Natural killer cell (primary cell): ENCODE results near the gene RLBP1. TPM values are rescaled to one million over a fixed set of nuclear protein-coding genes. Genes with fewer than 3 reads are reported as not detected.

Source experiments
- ATAC-seq, 3 donors: fragments of 150-1000 bp in 2 of 3; fragments of 200-7000 bp in 1 of 3; cut with Tn5 transposase; 1 replicate in 1 of 3; 2 replicates in 2 of 3; pipeline ENCODE4 v1.10.0; 2021; ENCODE audit warnings: mild to moderate bottlenecking in 2 of 3, moderate library complexity in 2 of 3
- DNase-seq, 2 donors: peaks; one replicate each; pipeline versions ENCODE4 v3.0.0 to v3.0.0-alpha.2; 2013 to 2021; ENCODE audit warnings: mixed read lengths in 1 of 2
- H3K27ac ChIP-seq: one replicate; pipeline ENCODE4 v1.5.1; 2013; ENCODE audit warnings: mild to moderate bottlenecking, low read length
- H3K27me3 ChIP-seq: one replicate; pipeline ENCODE4 v1.6.1; 2013; ENCODE audit warnings: low read length; ENCODE audit not compliant: control insufficient read depth, insufficient read depth
- H3K36me3 ChIP-seq: one replicate; pipeline ENCODE4 v1.6.1; 2013; ENCODE audit warnings: low read length; ENCODE audit not compliant: control insufficient read depth, insufficient read depth
- H3K4me1 ChIP-seq: one replicate; pipeline ENCODE4 v1.6.1; 2013; ENCODE audit warnings: low read length; ENCODE audit not compliant: control insufficient read depth, insufficient read depth
- H3K4me3 ChIP-seq: one replicate; pipeline ENCODE4 v1.5.1; 2013; ENCODE audit warnings: low read length
- H3K9me3 ChIP-seq: one replicate; pipeline ENCODE4 v1.6.1; 2013; ENCODE audit warnings: low read length; ENCODE audit not compliant: control insufficient read depth, insufficient read depth
- H3K27ac Mint-ChIP-seq, 2 donors: one replicate each; pipeline ENCODE4 v1.8.0; 2022; ENCODE audit warnings: mild to moderate bottlenecking in 2 of 2, mixed read lengths in 2 of 2, moderate library complexity in 1 of 2
- H3K27me3 Mint-ChIP-seq, 2 donors: one replicate each; pipeline ENCODE4 v1.8.0; 2022; ENCODE audit warnings: low read depth in 2 of 2, mixed read lengths in 2 of 2
- H3K36me3 Mint-ChIP-seq: one replicate; pipeline ENCODE4 v1.8.0; 2022; ENCODE audit warnings: mixed read lengths
- H3K4me1 Mint-ChIP-seq, 2 donors: one replicate each; pipeline ENCODE4 v1.8.0; 2022; ENCODE audit warnings: mixed read lengths in 2 of 2
- H3K4me3 Mint-ChIP-seq: one replicate; pipeline ENCODE4 v1.8.0; 2022; ENCODE audit warnings: mild to moderate bottlenecking, moderate library complexity, mixed read lengths
- H3K9me3 Mint-ChIP-seq, 2 donors: one replicate each; pipeline ENCODE4 v1.8.0; 2022; ENCODE audit warnings: mixed read lengths in 2 of 2
- WGBS: methylation state at CpG from one replicate; pipeline ENCODE4 v1.1.7; 2013; ENCODE audit warnings: missing lambda C conversion rate; ENCODE audit not compliant: insufficient coverage; 5-methylcytosine and 5-hydroxymethylcytosine counted together
- intact Hi-C: fragments of 100-400 bp; cut with micrococcal nuclease; formaldehyde crosslinking; loops from one replicate; pipeline ENCODE4 v1.14.2; 2022
- total RNA-seq, 4 donors: library from RNA; stranded (reverse); fragments of 120-200 nt in 1 of 4; gene quantifications; one replicate each; pipeline versions ENCODE4 v1.2.3 to v1.2.4, GENCODE V29; 2013 to 2022
- TF ChIP-seq, protein P1 (sequence below): fragments of 200-600 bp; IDR thresholded peaks from one replicate; pipeline ENCODE4 v1.8.0; 2022; ENCODE audit warnings: antibody characterized with exemption

The RLBP1 gene
- total RNA-seq, 3 donors from 2014 or later (not counting 1 experiment from before 2014, with no cell fraction given), result not detected

DNA sequence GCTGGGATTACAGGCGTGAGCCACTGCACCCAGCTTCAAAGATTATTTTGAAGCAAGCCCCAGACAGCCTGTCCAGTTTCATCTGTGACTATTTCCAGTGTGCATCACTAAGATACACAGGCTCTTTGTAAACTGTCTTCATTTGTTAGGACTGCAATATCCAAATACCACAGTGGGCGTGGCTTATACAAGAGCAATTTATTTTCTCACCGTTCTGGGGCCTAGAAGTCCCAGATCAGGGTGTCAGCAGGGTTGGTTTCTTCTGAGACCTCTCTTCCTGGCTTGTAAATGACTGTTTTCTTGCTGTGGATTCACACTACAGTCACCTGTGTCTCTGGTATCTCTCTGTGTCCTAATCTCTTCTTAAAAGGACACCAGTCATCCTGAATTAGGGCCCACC is 59.7 kb downstream of the RLBP1 start:
- DNase-seq, result no peak
- Histone ChIP-seq H3K27me3 (no peaks in the 10 kb centered on the region), H3K27ac (peak overlapping the region; percentile 27), H3K4me3 (no peak overlapping the region), H3K4me1 (peaks cover 4% of the 10 kb centered on the region), H3K9me3 (no peaks in the 10 kb centered on the region), H3K36me3 (peaks cover 19% of the 10 kb centered on the region)
- ATAC-seq, result peak; percentile 27 to 63 (median 53)
- no peaks in the 10 kb centered on the region for H3K9me3 Mint-ChIP-seq
- intact Hi-C loops, result no loop called here
- H3K27ac Mint-ChIP-seq, result peak overlapping the region; percentile 83 to 88
- WGBS, result 81% methylated on average over 3 of the region's 3 CpGs
- TF ChIP-seq, protein P1, sequence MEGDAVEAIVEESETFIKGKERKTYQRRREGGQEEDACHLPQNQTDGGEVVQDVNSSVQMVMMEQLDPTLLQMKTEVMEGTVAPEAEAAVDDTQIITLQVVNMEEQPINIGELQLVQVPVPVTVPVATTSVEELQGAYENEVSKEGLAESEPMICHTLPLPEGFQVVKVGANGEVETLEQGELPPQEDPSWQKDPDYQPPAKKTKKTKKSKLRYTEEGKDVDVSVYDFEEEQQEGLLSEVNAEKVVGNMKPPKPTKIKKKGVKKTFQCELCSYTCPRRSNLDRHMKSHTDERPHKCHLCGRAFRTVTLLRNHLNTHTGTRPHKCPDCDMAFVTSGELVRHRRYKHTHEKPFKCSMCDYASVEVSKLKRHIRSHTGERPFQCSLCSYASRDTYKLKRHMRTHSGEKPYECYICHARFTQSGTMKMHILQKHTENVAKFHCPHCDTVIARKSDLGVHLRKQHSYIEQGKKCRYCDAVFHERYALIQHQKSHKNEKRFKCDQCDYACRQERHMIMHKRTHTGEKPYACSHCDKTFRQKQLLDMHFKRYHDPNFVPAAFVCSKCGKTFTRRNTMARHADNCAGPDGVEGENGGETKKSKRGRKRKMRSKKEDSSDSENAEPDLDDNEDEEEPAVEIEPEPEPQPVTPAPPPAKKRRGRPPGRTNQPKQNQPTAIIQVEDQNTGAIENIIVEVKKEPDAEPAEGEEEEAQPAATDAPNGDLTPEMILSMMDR, result no peak
- H3K4me3 Mint-ChIP-seq, result peak overlapping the region; percentile 21
- H3K4me1 Mint-ChIP-seq, result peaks cover 42 to 48% of the 10 kb centered on the region in 2 donors
- H3K36me3 Mint-ChIP-seq, result peaks cover 8% of the 10 kb centered on the region
- no peaks in the 10 kb centered on the region for H3K27me3 Mint-ChIP-seq

Other genes starting within 250 kb of the RLBP1 start
- 100 to 1,000 TPM; 187 to 236 (median 191) TPM for gene ABHD2, start 133.1 kb downstream of the RLBP1 start, total RNA-seq
- 10 to 100 TPM; 22.3 to 27.9 (median 22.7) TPM for gene FANCI, start 22.4 kb upstream of the RLBP1 start, total RNA-seq
- 100 to 1,000 TPM; 205 to 253 (median 238) TPM for gene POLG, start 113.2 kb upstream of the RLBP1 start, total RNA-seq